ENCODE results near the gene UGT1A6.

- no peak for TF ChIP-seq EZH2 (IDR thresholded peaks at IDR 0.05; ENCODE audit: borderline replicate concordance, low read depth, low read length, severe bottlenecking)
- no peak for TF ChIP-seq CTCF (IDR thresholded peaks at IDR 0.05; ENCODE audit: extremely low read depth in 1 of 2, insufficient read depth in 1 of 2, low read depth in 1 of 2, low read length in 2 of 2)
- no peak for TF ChIP-seq POLR2AphosphoS5 (IDR thresholded peaks at IDR 0.05; ENCODE audit: insufficient read depth, low read depth, low read length)
- no peak for TF ChIP-seq POLR2A (IDR thresholded peaks at IDR 0.05; ENCODE audit: low read depth, low read length)
- TF ChIP-seq JUN (IDR thresholded peaks at IDR 0.05; ENCODE audit: borderline replicate concordance, insufficient read depth, insufficient read length, low read depth) = no peak
- TF ChIP-seq MYC (IDR thresholded peaks at IDR 0.05; ENCODE audit: low read depth, low read length) = no peak
- TF ChIP-seq FOS (IDR thresholded peaks at IDR 0.05; ENCODE audit: borderline replicate concordance, insufficient read depth, low read length) = no peak
- TF ChIP-seq MAX (IDR thresholded peaks at IDR 0.05; ENCODE audit: insufficient read depth, insufficient read length) = no peak
Measured at GRCh38 chr2:233820774-233821105, 128.1 kb downstream of the UGT1A6 start.
